ENCODE measurements around the gene TRIM29. TPM values are rescaled to one million over a fixed set of nuclear protein-coding genes. Genes with fewer than 3 reads are reported as not detected.

Gene TRIM29
- total RNA-seq, 2 donors from 2014 or later = not detected

- Histone ChIP-seq H3K27me3 (ENCODE audit: control insufficient read depth, insufficient read depth, low read length, poor library complexity, severe bottlenecking) (no peaks in the 10 kb centered on the region), H3K4me3 (ENCODE audit: low read length) (no peak overlapping the region), H3K4me1 (ENCODE audit: control insufficient read depth, insufficient read depth, low read length) (no peaks in the 10 kb centered on the region), H3K36me3 (ENCODE audit: control insufficient read depth, insufficient read depth, low read length) (no peaks in the 10 kb centered on the region), H3K27ac (ENCODE audit: low read depth, low read length) (no peak overlapping the region), H3K9me3 (ENCODE audit: control insufficient read depth, low read length) (no peaks in the 10 kb centered on the region), H3K9ac (ENCODE audit: extremely low read depth, low read length, poor library complexity, severe bottlenecking) (no peak overlapping the region)
- WGBS, 2 experiments (ENCODE audit: insufficient coverage in 1 of 2, insufficient read length in 1 of 2) = 92 to 93% methylated on average over 2 to 3 of the region's 3 CpGs
- Mint-ChIP-seq H3K27ac (no peak overlapping the region), H3K4me1 (peaks cover 3% of the 10 kb centered on the region), H3K4me3 (no peak overlapping the region), H3K27me3 (ENCODE audit: insufficient read depth) (peaks cover 63% of the 10 kb centered on the region), H3K9me3 (peaks cover 26% of the 10 kb centered on the region), H3K36me3 (ENCODE audit: low read depth) (peaks cover 8% of the 10 kb centered on the region)
- no peak for DNase-seq
- no peak for TF ChIP-seq CTCF (conservative IDR thresholded peaks at IDR 0.05)
Observed at GRCh38 chr11:120090411-120090810, 47.5 kb downstream of the TRIM29 start.

- no peak overlapping the region for H3K27ac Mint-ChIP-seq
Observed at GRCh38 chr11:120089036-120090001, 48.6 kb downstream of the TRIM29 start.

GRCh38 chr11:120088056-120088455 lies 49.9 kb downstream of the TRIM29 start:
- Histone ChIP-seq H3K9ac (ENCODE audit: extremely low read depth, low read length, poor library complexity, severe bottlenecking) (no peak overlapping the region), H3K27ac (ENCODE audit: low read depth, low read length) (no peak overlapping the region), H3K27me3 (ENCODE audit: control insufficient read depth, insufficient read depth, low read length, poor library complexity, severe bottlenecking) (no peaks in the 10 kb centered on the region), H3K36me3 (ENCODE audit: control insufficient read depth, insufficient read depth, low read length) (no peaks in the 10 kb centered on the region), H3K4me1 (ENCODE audit: control insufficient read depth, insufficient read depth, low read length) (no peaks in the 10 kb centered on the region), H3K4me3 (ENCODE audit: low read length) (no peak overlapping the region), H3K9me3 (ENCODE audit: control insufficient read depth, low read length) (no peaks in the 10 kb centered on the region)
- no peak for TF ChIP-seq CTCF (conservative IDR thresholded peaks at IDR 0.05)
- H3K4me1 Mint-ChIP-seq = peaks cover 3% of the 10 kb centered on the region
- H3K36me3 Mint-ChIP-seq (ENCODE audit: low read depth) = peaks cover 8% of the 10 kb centered on the region
- H3K4me3 Mint-ChIP-seq = no peak overlapping the region
- DNase-seq = no peak
- H3K27me3 Mint-ChIP-seq (ENCODE audit: insufficient read depth) = peaks cover 46% of the 10 kb centered on the region
- H3K27ac Mint-ChIP-seq = no peak overlapping the region
- peaks cover 38% of the 10 kb centered on the region for H3K9me3 Mint-ChIP-seq
- 83 to 87% methylated on average over 2 of the region's 2 CpGs for WGBS, 2 experiments (ENCODE audit: insufficient coverage in 1 of 2, insufficient read length in 1 of 2)

More at GRCh38 chr11:120089036-120090001, 48.6 kb downstream of the TRIM29 start:
- no peak for DNase-seq
- H3K9ac ChIP-seq (ENCODE audit: extremely low read depth, low read length, poor library complexity, severe bottlenecking) = no peak overlapping the region
- 86 to 91% methylated on average over 1 to 6 of the region's 6 CpGs for WGBS, 2 experiments (ENCODE audit: insufficient coverage in 1 of 2, insufficient read length in 1 of 2)
- peaks cover 3% of the 10 kb centered on the region for H3K4me1 Mint-ChIP-seq
- no peak overlapping the region for H3K27ac ChIP-seq (ENCODE audit: low read depth, low read length)
- H3K27me3 ChIP-seq (ENCODE audit: control insufficient read depth, insufficient read depth, low read length, poor library complexity, severe bottlenecking) = no peaks in the 10 kb centered on the region
- no peaks in the 10 kb centered on the region for H3K4me1 ChIP-seq (ENCODE audit: control insufficient read depth, insufficient read depth, low read length)
- H3K9me3 ChIP-seq (ENCODE audit: control insufficient read depth, low read length) = no peaks in the 10 kb centered on the region
- H3K4me3 ChIP-seq (ENCODE audit: low read length) = no peak overlapping the region
- H3K27me3 Mint-ChIP-seq (ENCODE audit: insufficient read depth) = peaks cover 54% of the 10 kb centered on the region
- no peak for TF ChIP-seq CTCF (conservative IDR thresholded peaks at IDR 0.05)
- peaks cover 30% of the 10 kb centered on the region for H3K9me3 Mint-ChIP-seq
- H3K36me3 ChIP-seq (ENCODE audit: control insufficient read depth, insufficient read depth, low read length) = no peaks in the 10 kb centered on the region
- peaks cover 8% of the 10 kb centered on the region for H3K36me3 Mint-ChIP-seq (ENCODE audit: low read depth)
- H3K4me3 Mint-ChIP-seq = no peak overlapping the region
